K562 (cell line): ENCODE measurements around the gene PPP1R14C. TPM values are rescaled to one million over a fixed set of nuclear protein-coding genes. Genes with fewer than 3 reads are reported as not detected.

ENCODE experiments used
- SMARCB1 ChIP-seq: IDR thresholded peaks from 2 replicates; pipeline ENCODE4 v1.6.1; 2011; ENCODE audit warnings: improper control_type of control experiment, low read depth; ENCODE audit not compliant: insufficient read length
- ZNF133 ChIP-seq: fragments of 250-450 bp; sonication (Bioruptor Pico); IDR thresholded peaks from 2 replicates; pipeline ENCODE4 v1.4.0; 2020; ENCODE audit warnings: mild to moderate bottlenecking
- polyA plus RNA-seq, 8 experiments: library from polyadenylated mRNA; depleted of rRNA in 4 of 8; stranded (reverse) in 5 of 8; unstranded in 3 of 8; fragments of >200 nt; fragmentation: Nextera tagmentation in 2 of 8; fragmentation: Illumina TruSeq in 1 of 8; extraction: Ambion mirVana in 2 of 8; extraction: Trizol in 1 of 8; gene quantifications; 2 replicates each; pipeline versions ENCODE4 v1.2.1 to v1.2.3, GENCODE V29; 2011 to 2014; ENCODE audit warnings: inconsistent platforms in 1 of 8, missing spikeins in 1 of 8
- total RNA-seq, 7 experiments: library from RNA; depleted of rRNA in 6 of 7; stranded (reverse); fragments of >200 nt in 6 of 7; fragmentation: Illumina TruSeq in 2 of 7; extraction: Trizol in 2 of 7; gene quantifications; 2 replicates each; pipeline versions ENCODE4 v1.2.1 to v1.2.3, GENCODE V29; 2011 to 2021; ENCODE audit warnings: low replicate concordance in 1 of 7
- TF ChIP-seq, protein P1 (sequence below): fragments of 450-650 bp; IDR thresholded peaks from 2 replicates; pipeline ENCODE4 v1.6.1; 2016; ENCODE audit warnings: mild to moderate bottlenecking, moderate library complexity
- TF ChIP-seq, protein P2 (sequence below): fragments of 250-450 bp; sonication (Bioruptor Pico); IDR thresholded peaks from 2 replicates; pipeline ENCODE4 v1.8.0; 2021; ENCODE audit warnings: moderate library complexity, mild to moderate bottlenecking, inconsistent platforms
- TF ChIP-seq, protein P3 (sequence below), 2 experiments: fragments of 450-650 bp; IDR thresholded peaks; 2 replicates each; pipeline ENCODE4 v1.6.1; 2016; ENCODE audit warnings: mild to moderate bottlenecking in 2 of 2, borderline replicate concordance in 1 of 2, low read depth in 1 of 2, moderate library complexity in 1 of 2

Gene PPP1R14C
- total and polyA plus RNA-seq, 9 of the 15 experiments (the other 6 are each of a cell fraction or from before 2014, with no cell fraction given) = 4.5 to 16.6 (median 11.9) TPM

DNA sequence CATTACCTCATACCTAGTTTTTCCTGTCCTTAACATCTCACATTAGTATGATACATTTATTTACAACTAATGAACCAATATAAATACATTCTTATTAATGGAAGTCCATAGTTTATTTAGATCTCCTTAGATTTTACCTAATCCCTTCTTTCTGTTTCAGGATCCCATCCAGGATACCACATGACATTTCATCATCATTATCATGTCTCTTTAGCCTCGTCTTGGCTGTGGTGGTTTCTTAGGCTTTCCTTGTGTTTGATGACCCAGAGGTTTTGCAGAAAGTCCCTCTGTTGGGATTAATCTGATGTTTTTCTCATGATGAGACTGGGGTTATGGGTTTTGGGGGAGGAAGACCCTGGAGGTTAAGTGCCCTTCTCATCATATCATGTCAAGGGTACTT is 136.7 kb downstream of the PPP1R14C start (continued):
- TF ChIP-seq, protein P1, sequence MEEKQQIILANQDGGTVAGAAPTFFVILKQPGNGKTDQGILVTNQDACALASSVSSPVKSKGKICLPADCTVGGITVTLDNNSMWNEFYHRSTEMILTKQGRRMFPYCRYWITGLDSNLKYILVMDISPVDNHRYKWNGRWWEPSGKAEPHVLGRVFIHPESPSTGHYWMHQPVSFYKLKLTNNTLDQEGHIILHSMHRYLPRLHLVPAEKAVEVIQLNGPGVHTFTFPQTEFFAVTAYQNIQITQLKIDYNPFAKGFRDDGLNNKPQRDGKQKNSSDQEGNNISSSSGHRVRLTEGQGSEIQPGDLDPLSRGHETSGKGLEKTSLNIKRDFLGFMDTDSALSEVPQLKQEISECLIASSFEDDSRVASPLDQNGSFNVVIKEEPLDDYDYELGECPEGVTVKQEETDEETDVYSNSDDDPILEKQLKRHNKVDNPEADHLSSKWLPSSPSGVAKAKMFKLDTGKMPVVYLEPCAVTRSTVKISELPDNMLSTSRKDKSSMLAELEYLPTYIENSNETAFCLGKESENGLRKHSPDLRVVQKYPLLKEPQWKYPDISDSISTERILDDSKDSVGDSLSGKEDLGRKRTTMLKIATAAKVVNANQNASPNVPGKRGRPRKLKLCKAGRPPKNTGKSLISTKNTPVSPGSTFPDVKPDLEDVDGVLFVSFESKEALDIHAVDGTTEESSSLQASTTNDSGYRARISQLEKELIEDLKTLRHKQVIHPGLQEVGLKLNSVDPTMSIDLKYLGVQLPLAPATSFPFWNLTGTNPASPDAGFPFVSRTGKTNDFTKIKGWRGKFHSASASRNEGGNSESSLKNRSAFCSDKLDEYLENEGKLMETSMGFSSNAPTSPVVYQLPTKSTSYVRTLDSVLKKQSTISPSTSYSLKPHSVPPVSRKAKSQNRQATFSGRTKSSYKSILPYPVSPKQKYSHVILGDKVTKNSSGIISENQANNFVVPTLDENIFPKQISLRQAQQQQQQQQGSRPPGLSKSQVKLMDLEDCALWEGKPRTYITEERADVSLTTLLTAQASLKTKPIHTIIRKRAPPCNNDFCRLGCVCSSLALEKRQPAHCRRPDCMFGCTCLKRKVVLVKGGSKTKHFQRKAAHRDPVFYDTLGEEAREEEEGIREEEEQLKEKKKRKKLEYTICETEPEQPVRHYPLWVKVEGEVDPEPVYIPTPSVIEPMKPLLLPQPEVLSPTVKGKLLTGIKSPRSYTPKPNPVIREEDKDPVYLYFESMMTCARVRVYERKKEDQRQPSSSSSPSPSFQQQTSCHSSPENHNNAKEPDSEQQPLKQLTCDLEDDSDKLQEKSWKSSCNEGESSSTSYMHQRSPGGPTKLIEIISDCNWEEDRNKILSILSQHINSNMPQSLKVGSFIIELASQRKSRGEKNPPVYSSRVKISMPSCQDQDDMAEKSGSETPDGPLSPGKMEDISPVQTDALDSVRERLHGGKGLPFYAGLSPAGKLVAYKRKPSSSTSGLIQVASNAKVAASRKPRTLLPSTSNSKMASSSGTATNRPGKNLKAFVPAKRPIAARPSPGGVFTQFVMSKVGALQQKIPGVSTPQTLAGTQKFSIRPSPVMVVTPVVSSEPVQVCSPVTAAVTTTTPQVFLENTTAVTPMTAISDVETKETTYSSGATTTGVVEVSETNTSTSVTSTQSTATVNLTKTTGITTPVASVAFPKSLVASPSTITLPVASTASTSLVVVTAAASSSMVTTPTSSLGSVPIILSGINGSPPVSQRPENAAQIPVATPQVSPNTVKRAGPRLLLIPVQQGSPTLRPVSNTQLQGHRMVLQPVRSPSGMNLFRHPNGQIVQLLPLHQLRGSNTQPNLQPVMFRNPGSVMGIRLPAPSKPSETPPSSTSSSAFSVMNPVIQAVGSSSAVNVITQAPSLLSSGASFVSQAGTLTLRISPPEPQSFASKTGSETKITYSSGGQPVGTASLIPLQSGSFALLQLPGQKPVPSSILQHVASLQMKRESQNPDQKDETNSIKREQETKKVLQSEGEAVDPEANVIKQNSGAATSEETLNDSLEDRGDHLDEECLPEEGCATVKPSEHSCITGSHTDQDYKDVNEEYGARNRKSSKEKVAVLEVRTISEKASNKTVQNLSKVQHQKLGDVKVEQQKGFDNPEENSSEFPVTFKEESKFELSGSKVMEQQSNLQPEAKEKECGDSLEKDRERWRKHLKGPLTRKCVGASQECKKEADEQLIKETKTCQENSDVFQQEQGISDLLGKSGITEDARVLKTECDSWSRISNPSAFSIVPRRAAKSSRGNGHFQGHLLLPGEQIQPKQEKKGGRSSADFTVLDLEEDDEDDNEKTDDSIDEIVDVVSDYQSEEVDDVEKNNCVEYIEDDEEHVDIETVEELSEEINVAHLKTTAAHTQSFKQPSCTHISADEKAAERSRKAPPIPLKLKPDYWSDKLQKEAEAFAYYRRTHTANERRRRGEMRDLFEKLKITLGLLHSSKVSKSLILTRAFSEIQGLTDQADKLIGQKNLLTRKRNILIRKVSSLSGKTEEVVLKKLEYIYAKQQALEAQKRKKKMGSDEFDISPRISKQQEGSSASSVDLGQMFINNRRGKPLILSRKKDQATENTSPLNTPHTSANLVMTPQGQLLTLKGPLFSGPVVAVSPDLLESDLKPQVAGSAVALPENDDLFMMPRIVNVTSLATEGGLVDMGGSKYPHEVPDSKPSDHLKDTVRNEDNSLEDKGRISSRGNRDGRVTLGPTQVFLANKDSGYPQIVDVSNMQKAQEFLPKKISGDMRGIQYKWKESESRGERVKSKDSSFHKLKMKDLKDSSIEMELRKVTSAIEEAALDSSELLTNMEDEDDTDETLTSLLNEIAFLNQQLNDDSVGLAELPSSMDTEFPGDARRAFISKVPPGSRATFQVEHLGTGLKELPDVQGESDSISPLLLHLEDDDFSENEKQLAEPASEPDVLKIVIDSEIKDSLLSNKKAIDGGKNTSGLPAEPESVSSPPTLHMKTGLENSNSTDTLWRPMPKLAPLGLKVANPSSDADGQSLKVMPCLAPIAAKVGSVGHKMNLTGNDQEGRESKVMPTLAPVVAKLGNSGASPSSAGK = peak; percentile 25; the same call in 1 of the 2 replicates
- TF ChIP-seq SMARCB1 (no peak), ZNF133 (no peak)
- TF ChIP-seq, protein P2, sequence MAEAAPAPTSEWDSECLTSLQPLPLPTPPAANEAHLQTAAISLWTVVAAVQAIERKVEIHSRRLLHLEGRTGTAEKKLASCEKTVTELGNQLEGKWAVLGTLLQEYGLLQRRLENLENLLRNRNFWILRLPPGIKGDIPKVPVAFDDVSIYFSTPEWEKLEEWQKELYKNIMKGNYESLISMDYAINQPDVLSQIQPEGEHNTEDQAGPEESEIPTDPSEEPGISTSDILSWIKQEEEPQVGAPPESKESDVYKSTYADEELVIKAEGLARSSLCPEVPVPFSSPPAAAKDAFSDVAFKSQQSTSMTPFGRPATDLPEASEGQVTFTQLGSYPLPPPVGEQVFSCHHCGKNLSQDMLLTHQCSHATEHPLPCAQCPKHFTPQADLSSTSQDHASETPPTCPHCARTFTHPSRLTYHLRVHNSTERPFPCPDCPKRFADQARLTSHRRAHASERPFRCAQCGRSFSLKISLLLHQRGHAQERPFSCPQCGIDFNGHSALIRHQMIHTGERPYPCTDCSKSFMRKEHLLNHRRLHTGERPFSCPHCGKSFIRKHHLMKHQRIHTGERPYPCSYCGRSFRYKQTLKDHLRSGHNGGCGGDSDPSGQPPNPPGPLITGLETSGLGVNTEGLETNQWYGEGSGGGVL (CRISPR knock-in tag) = no peak
- TF ChIP-seq, protein P3, sequence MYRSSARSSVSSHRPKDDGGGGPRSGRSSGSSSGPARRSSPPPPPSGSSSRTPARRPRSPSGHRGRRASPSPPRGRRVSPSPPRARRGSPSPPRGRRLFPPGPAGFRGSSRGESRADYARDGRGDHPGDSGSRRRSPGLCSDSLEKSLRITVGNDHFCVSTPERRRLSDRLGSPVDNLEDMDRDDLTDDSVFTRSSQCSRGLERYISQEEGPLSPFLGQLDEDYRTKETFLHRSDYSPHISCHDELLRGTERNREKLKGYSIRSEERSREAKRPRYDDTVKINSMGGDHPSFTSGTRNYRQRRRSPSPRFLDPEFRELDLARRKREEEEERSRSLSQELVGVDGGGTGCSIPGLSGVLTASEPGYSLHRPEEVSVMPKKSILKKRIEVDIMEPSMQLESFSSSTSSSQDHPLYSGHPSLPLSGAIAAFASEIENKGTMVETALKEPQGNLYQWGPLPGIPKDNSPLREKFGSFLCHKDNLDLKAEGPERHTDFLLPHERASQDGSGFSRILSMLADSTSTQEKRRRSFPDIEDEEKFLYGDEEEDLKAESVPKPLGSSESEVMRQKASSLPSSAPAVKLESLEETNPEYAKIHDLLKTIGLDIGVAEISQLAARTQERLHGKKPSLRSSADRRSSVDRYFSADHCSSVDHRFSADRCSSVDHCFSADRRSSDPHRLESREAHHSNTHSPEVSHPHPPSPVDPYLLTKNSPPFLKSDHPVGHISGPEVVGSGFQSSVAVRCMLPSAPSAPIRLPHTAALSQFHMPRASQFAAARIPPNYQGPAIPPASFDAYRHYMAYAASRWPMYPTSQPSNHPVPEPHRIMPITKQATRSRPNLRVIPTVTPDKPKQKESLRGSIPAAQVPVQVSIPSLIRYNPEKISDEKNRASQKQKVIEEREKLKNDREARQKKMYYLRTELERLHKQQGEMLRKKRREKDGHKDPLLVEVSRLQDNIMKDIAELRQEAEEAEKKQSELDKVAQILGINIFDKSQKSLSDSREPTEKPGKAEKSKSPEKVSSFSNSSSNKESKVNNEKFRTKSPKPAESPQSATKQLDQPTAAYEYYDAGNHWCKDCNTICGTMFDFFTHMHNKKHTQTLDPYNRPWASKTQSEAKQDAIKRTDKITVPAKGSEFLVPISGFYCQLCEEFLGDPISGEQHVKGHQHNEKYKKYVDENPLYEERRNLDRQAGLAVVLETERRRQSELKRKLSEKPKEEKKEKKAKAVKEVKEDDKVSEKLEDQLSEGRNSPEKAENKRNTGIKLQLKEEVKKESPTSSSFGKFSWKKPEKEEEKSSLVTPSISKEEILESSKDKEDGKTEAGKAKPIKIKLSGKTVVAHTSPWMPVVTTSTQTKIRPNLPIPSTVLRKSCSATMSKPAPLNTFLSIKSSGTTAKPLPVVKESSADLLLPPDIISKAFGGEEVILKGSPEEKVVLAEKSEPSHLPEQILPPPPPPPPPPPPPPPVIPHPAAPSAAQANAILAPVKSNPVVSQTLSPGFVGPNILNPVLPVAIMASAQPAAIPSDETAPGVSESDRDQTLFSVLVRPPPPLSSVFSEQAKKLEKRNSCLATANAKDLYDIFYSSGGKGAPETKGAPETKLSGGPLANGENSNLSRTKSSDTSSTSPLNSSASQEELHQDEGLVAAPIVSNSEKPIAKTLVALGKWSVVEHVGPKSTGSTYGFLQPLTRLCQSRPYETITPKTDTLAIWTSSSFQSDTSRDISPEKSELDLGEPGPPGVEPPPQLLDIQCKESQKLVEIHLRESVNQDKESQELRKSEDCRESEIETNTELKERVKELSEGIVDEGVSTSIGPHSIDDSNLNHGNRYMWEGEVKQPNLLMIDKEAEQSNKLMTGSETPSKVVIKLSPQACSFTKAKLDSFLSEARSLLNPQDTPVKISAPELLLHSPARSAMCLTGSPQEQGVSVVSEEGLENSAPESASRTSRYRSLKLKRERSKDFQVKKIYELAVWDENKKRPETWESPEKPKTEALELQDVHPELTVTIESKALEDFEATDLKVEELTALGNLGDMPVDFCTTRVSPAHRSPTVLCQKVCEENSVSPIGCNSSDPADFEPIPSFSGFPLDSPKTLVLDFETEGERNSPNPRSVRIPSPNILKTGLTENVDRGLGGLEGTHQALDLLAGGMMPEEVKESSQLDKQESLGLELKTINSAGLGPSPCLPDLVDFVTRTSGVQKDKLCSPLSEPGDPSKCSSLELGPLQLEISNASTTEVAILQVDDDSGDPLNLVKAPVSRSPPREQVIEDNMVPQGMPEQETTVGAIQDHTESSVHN (IDR thresholded peaks at IDR 0.05; ENCODE audit: borderline replicate concordance in 1 of 2, low read depth in 1 of 2) = no peak
